ENCODE results near the gene EIF4A3.

EIF4A3 gene

DNA sequence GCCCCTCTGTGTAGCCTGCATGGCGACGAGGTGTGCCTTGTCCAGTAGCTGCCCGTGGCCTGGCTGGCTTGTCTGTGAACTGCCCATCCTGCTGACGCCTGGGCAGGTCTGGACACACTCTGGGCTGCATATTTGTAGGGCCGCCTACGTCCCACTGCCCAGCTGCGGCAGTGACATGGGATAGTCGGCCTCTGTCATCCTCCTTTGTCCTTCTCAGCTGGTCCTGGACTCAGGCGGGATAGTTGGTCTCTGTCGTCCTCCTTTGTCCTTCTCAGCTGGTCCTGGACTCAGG lies 37.4 kb upstream of the EIF4A3 start:
- H3K27me3 ChIP-seq (ENCODE audit: control insufficient read depth, insufficient read depth, low read length): no peaks in the 10 kb centered on the region
- H3K9ac ChIP-seq (ENCODE audit: low read length): no peak overlapping the region

DNA sequence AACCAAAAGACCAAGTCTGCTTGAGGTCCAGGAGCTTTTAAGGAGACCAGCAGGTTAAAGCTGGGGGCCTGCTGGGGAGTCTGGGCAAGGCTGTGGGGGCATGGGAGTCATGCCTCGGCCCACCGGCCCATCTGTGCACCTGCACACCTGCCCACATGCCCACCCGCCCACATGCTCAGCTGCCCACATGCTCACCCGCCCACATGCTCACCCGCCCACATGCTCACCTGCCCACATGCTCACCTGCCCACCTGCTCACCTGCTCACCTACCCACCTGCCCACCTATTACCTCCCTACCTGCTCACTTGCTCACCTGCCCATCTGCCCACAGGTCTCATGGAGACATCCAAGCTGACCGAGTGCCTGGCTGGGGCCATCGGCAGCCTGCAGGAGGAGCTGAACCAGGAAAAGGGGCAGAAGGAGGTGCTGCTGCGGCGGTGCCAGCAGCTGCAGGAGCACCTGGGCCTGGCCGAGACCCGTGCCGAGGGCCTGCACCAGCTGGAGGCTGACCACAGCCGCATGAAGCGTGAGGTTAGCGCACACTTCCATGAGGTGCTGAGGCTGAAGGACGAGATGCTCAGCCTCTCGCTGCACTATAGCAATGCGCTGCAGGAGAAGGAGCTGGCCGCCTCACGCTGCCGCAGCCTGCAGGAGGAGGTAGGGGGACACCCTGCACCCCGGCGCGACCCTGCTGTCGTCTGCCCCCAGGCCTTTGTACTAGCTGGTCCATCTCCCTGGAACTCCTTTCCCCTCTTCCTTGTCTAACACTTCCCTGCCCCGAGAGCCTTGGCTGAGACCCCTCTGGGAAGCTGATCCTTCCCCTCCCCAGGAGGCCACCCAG lies 36.9 kb upstream of the EIF4A3 start:
- Histone ChIP-seq H3K4me1 (ENCODE audit: control insufficient read depth, insufficient read depth, low read length) (peaks cover 14% of the 10 kb centered on the region), H3K9me3 (ENCODE audit: control insufficient read depth, low read length) (no peaks in the 10 kb centered on the region), H3K4me3 (ENCODE audit: low read length) (no peak overlapping the region), H3K9ac (ENCODE audit: low read length) (no peak overlapping the region), H3K27me3 (ENCODE audit: control insufficient read depth, insufficient read depth, low read length) (no peaks in the 10 kb centered on the region), H3K36me3 (ENCODE audit: control insufficient read depth, insufficient read depth, low read length) (no peaks in the 10 kb centered on the region)

More for the DNA sequence above, 37.4 kb upstream of the EIF4A3 start:
- Histone ChIP-seq H3K4me1 (ENCODE audit: control insufficient read depth, insufficient read depth, low read length) (peaks cover 14% of the 10 kb centered on the region), H3K9me3 (ENCODE audit: control insufficient read depth, low read length) (no peaks in the 10 kb centered on the region), H3K36me3 (ENCODE audit: control insufficient read depth, insufficient read depth, low read length) (no peaks in the 10 kb centered on the region), H3K4me3 (ENCODE audit: low read length) (no peak overlapping the region)

DNA sequence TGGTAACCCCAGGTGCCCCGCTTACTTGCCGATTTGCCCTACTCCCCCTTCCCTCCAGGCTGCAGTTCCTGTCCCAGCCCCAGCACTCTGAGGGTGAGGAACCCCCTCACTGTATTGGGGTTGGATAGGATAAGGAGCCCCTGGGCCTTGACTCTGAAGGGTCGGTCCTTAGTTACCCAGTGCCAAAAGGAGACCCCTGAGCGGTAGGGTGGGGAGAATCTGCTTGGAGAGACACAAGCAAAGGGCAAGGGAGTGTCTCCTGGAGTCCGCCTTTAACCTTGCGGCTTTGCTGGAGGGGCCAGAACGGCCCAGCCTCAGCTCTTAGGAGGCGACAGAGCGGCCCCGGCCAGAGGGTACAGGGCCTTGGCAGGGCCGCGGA lies 35.9 kb upstream of the EIF4A3 start:
- peaks cover 8% of the 10 kb centered on the region for H3K4me1 ChIP-seq (ENCODE audit: control insufficient read depth, insufficient read depth, low read length)
- H3K9ac ChIP-seq (ENCODE audit: low read length): no peak overlapping the region
- H3K27me3 ChIP-seq (ENCODE audit: control insufficient read depth, insufficient read depth, low read length): no peaks in the 10 kb centered on the region
- no peaks in the 10 kb centered on the region for H3K36me3 ChIP-seq (ENCODE audit: control insufficient read depth, insufficient read depth, low read length)
- no peaks in the 10 kb centered on the region for H3K9me3 ChIP-seq (ENCODE audit: control insufficient read depth, low read length)
- no peak overlapping the region for H3K4me3 ChIP-seq (ENCODE audit: low read length)

DNA sequence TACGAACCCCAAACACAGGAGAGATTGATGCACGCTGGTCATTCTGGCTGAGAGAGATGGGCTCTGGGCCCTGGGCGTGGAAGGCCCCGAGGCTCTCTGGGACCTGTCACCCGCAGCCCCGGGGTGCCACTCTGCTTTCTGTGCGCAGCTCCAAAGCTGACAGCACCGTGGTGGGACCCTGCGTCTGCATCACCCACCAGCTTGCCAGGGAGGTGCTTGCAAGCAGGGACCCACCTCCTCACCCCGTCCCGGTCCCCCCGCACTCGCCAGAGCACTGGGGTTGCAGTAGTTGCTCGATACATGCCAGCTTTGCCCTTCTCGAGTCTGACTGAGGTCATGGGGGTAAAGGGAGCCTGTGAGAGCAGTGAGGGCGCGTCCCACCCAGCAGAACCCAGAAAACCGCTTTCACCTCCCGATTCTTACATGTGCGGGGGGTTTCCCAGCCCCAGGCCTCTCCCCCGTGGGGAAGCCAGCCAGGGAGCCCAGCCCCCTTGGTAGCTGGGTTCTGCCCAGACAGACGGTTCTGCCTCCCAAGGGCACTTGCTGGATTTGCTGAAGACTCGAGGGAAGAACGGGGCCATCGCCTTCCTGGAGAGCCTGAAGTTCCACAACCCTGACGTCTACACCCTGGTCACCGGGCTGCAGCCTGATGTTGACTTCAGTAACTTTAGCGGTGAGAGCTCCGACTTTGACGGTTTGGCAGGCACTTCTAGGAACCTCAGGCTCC lies 35.4 kb upstream of the EIF4A3 start:
- H3K4me3 ChIP-seq (ENCODE audit: low read length): no peak overlapping the region
- peaks cover 4% of the 10 kb centered on the region for H3K4me1 ChIP-seq (ENCODE audit: control insufficient read depth, insufficient read depth, low read length)
- no peaks in the 10 kb centered on the region for H3K9me3 ChIP-seq (ENCODE audit: control insufficient read depth, low read length)
- no peaks in the 10 kb centered on the region for H3K36me3 ChIP-seq (ENCODE audit: control insufficient read depth, insufficient read depth, low read length)
- H3K9ac ChIP-seq (ENCODE audit: low read length): no peak overlapping the region
- no peaks in the 10 kb centered on the region for H3K27me3 ChIP-seq (ENCODE audit: control insufficient read depth, insufficient read depth, low read length)

DNA sequence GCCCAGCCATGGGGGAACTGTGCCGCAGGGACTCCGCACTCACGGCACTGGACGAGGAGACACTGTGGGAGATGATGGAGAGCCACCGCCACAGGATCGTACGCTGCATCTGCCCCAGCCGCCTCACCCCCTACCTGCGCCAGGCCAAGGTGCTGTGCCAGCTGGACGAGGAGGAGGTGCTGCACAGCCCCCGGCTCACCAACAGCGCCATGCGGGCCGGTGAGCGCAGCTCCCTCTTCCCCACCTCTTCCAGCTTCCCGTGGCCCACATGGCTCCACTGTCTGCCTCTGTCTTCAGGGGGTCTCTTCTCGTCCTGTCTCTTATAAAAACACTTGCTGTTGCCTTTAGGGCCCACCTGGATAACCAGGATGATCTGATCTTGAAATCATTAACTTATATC lies 34.5 kb upstream of the EIF4A3 start:
- no peaks in the 10 kb centered on the region for H3K27me3 ChIP-seq (ENCODE audit: control insufficient read depth, insufficient read depth, low read length)
- no peaks in the 10 kb centered on the region for H3K9me3 ChIP-seq (ENCODE audit: control insufficient read depth, low read length)
- no peaks in the 10 kb centered on the region for H3K4me1 ChIP-seq (ENCODE audit: control insufficient read depth, insufficient read depth, low read length)
- no peak overlapping the region for H3K9ac ChIP-seq (ENCODE audit: low read length)
- H3K36me3 ChIP-seq (ENCODE audit: control insufficient read depth, insufficient read depth, low read length): no peaks in the 10 kb centered on the region
- no peak overlapping the region for H3K4me3 ChIP-seq (ENCODE audit: low read length)

DNA sequence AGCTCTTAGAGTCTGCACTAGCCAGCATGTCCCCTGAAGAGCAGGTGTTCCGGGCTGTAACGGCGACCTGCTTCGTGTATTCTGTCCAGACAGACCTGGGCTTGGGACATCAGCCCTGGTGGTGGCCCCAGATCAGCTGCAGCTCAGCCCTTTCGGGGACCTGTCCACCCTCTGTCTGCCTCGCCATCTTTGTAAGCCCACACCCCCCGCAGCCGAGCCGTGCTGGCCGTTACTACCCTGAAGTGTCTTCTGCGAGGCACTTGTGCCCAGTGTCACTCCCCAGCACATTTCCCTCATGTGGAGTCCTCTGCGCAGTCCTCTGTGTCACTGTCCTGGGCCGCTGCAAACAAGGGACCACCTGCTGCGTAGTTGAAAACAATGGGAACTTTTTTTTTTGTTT lies 33.3 kb upstream of the EIF4A3 start:
- no peaks in the 10 kb centered on the region for H3K36me3 ChIP-seq (ENCODE audit: control insufficient read depth, insufficient read depth, low read length)
- peaks cover 5% of the 10 kb centered on the region for H3K4me1 ChIP-seq (ENCODE audit: control insufficient read depth, insufficient read depth, low read length)
- H3K9ac ChIP-seq (ENCODE audit: low read length): no peak overlapping the region
- no peak overlapping the region for H3K4me3 ChIP-seq (ENCODE audit: low read length)
- H3K27me3 ChIP-seq (ENCODE audit: control insufficient read depth, insufficient read depth, low read length): peaks cover 4% of the 10 kb centered on the region
- no peaks in the 10 kb centered on the region for H3K9me3 ChIP-seq (ENCODE audit: control insufficient read depth, low read length)

DNA sequence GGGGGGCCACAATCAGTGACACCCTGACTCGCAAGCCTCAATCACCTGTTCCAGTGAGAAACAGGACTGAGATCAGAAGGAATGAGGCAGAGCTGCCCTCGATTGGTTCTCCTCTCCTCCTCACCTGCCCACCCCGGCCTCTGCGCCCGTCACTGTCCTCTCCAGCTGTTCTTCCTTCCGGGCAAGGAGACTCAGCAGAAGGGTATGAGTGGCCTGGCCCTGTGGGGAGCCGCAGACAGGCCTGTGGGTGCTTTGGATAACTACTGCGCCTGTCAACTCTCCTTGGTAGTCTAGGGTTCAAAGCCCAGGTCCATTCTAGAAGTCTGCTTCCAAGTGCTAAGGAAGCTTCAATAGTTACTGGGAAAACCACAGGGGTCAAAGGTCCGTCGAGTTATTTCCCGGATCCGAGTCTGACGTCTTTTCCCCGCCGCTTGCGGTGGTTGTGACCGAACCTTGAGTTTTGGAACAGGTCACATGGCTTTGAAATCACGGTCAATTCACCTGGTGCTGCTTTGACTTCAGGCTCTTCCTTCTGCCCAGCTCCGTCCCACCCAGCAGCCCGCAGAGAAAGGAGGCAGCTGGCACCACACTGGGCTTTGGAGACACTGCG lies 31.2 kb upstream of the EIF4A3 start:
- H3K27me3 ChIP-seq (ENCODE audit: control insufficient read depth, insufficient read depth, low read length): peaks cover 4% of the 10 kb centered on the region
- H3K9ac ChIP-seq (ENCODE audit: low read length): no peak overlapping the region
- no peak overlapping the region for H3K4me3 ChIP-seq (ENCODE audit: low read length)
- H3K9me3 ChIP-seq (ENCODE audit: control insufficient read depth, low read length): no peaks in the 10 kb centered on the region
- H3K4me1 ChIP-seq (ENCODE audit: control insufficient read depth, insufficient read depth, low read length): peaks cover 6% of the 10 kb centered on the region
- H3K36me3 ChIP-seq (ENCODE audit: control insufficient read depth, insufficient read depth, low read length): no peaks in the 10 kb centered on the region

DNA sequence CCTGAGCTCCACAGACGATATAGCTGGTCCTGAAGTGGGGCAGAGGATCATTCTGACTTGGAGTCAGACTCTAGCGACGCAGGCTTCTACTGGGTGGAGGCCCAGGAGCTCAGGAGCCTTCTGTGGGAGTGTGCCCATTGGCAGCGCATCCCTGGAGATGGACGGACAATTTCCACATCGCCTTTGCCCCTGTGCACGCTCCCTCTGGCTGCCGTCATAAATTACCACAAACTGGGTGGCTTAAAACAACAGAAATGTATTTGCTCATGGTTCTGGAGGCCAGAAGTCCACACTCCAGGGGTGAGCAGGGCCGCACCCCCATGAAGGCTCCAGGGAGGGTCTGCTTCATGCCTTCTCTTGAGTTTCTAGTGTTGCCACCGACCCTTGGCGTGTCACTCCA lies 29.8 kb upstream of the EIF4A3 start:
- no peaks in the 10 kb centered on the region for H3K9me3 ChIP-seq (ENCODE audit: control insufficient read depth, low read length)
- no peak overlapping the region for H3K4me3 ChIP-seq (ENCODE audit: low read length)
- H3K4me1 ChIP-seq (ENCODE audit: control insufficient read depth, insufficient read depth, low read length): peaks cover 6% of the 10 kb centered on the region
- no peak overlapping the region for H3K9ac ChIP-seq (ENCODE audit: low read length)
- H3K27me3 ChIP-seq (ENCODE audit: control insufficient read depth, insufficient read depth, low read length): peaks cover 4% of the 10 kb centered on the region
- no peaks in the 10 kb centered on the region for H3K36me3 ChIP-seq (ENCODE audit: control insufficient read depth, insufficient read depth, low read length)

DNA sequence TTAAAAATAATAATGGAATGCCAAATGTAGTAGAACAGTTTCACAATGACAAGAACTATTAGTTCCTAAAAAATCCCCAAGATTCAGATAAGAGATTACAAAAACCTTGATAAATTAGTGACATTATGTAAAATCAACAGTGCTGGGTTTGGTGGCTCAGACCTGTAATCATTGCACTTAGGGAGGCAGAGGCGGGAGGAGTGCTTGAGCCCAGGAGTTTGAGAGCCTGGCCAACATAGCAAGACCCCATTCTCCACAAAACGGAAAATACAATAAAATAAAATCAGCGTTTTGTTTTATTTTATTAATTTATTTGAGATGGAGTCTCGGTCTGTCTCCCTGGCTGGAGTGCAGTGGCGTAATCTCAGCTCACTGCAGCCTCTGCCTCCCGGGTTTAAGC lies 27.0 kb upstream of the EIF4A3 start:
- Histone ChIP-seq H3K27me3 (ENCODE audit: control insufficient read depth, insufficient read depth, low read length) (peaks cover 4% of the 10 kb centered on the region), H3K36me3 (ENCODE audit: control insufficient read depth, insufficient read depth, low read length) (no peaks in the 10 kb centered on the region), H3K4me3 (ENCODE audit: low read length) (no peak overlapping the region), H3K9ac (ENCODE audit: low read length) (no peak overlapping the region), H3K9me3 (ENCODE audit: control insufficient read depth, low read length) (no peaks in the 10 kb centered on the region), H3K4me1 (ENCODE audit: control insufficient read depth, insufficient read depth, low read length) (peaks cover 6% of the 10 kb centered on the region)

DNA sequence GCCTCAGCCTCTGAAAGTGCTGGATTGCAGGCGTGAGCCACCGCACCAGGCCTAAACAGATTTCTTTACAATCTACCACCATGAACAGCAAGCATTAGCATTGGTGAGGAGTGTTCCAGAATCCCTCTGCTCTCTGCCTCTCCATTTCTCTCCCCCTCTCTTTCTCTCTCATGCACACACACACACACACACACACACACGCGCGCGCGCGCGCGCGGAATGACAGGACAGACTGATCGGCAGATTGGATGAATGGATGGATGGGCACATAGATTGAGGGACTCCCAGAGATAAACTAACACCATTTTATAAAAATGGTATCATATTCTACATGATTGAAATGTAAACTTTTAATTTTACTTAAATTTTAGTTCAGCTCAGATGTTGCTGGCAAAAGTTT lies 26.2 kb upstream of the EIF4A3 start:
- Histone ChIP-seq H3K27me3 (ENCODE audit: control insufficient read depth, insufficient read depth, low read length) (peaks cover 4% of the 10 kb centered on the region), H3K9ac (ENCODE audit: low read length) (no peak overlapping the region), H3K9me3 (ENCODE audit: control insufficient read depth, low read length) (no peaks in the 10 kb centered on the region), H3K4me1 (ENCODE audit: control insufficient read depth, insufficient read depth, low read length) (peaks cover 6% of the 10 kb centered on the region), H3K36me3 (ENCODE audit: control insufficient read depth, insufficient read depth, low read length) (no peaks in the 10 kb centered on the region), H3K4me3 (ENCODE audit: low read length) (no peak overlapping the region)

DNA sequence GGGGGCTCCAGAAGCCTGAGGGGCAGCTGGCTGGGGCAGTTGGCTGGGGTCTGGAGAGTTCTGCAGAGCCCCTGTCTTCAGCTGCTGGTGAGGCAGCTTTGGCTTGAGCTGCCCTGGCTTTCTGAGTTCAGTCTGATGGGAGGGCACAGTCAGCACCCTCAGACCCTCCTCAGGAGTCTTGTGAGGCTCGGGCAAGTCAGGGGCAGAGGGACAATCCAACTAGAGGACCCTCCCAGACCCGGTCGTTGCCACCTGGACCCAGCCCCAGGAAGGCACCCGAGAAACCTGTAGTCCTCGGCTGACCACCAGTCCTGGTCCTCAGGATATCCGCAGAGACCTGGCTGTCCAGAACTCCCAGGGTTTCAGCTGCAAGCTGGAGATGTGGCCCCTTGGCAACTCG lies 24.8 kb upstream of the EIF4A3 start:
- Histone ChIP-seq H3K9me3 (ENCODE audit: control insufficient read depth, low read length) (no peaks in the 10 kb centered on the region), H3K4me3 (ENCODE audit: low read length) (no peak overlapping the region), H3K36me3 (ENCODE audit: control insufficient read depth, insufficient read depth, low read length) (no peaks in the 10 kb centered on the region), H3K27me3 (ENCODE audit: control insufficient read depth, insufficient read depth, low read length) (peaks cover 4% of the 10 kb centered on the region), H3K9ac (ENCODE audit: low read length) (no peak overlapping the region), H3K4me1 (ENCODE audit: control insufficient read depth, insufficient read depth, low read length) (peaks cover 6% of the 10 kb centered on the region)

DNA sequence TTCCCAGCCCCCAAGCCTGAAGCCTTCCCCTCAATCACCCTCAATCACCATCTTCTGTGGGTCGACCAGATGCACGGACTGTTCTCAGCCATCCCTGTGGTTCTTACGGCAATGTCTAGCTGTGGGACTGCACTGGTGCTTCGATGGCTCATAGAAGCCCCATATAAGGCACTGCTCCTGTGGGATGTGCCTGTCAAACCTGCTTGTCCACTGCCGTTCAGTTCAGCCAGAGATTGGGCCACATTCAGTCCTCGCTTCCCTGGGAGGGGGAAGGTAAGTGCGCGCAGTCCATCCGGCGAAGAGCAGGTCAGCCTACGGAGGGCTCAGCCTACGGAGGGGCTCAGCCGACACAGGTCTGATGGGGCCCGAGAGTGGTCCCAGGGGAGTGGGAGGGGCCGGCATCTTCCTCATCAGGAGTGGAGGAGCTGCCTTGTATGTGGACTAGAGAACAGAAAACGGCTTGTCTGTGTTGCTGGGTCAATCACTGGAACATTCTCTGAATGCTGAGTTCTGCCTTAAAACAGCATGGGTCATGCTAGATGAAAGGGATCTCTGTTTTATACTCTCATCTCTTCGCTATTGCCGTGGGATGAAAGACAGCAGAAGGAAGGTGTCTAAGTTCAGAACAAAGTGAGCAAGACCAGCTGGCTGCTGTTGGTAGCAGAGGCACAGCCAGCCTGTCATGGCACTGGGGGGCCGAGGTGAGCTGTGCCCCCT lies 23.0 kb upstream of the EIF4A3 start, which contains the start of gene CARD14:
TSS of gene CARD14 (plus strand) at position 247 of the 717 bp plus-strand sequence. CDS start 11,409 bp downstream, outside the sequence.
- Histone ChIP-seq H3K36me3 (ENCODE audit: control insufficient read depth, insufficient read depth, low read length) (no peaks in the 10 kb centered on the region), H3K9ac (ENCODE audit: low read length) (no peak within 1 kb of the TSS), H3K27me3 (ENCODE audit: control insufficient read depth, insufficient read depth, low read length) (no peaks in the 10 kb centered on the region), H3K4me1 (ENCODE audit: control insufficient read depth, insufficient read depth, low read length) (no peaks in the 10 kb centered on the region), H3K4me3 (ENCODE audit: low read length) (no peak within 1 kb of the TSS), H3K9me3 (ENCODE audit: control insufficient read depth, low read length) (no peaks in the 10 kb centered on the region)
